ENCODE results near the gene PRKAA1. TPM values are rescaled to one million over a fixed set of nuclear protein-coding genes. Genes with fewer than 3 reads are reported as not detected.
"Not testable (repeated sequence)": the region's sequence is repeated elsewhere in the genome, so short reads cannot be mapped to it uniquely, and the experiment has no call there.

Gene PRKAA1
- total RNA-seq, 1 donor, result 132 TPM

- H3K4me3 ChIP-seq (ENCODE audit: low read depth, low read length), result no peak overlapping the region
- no peak for TF ChIP-seq CTCF (IDR thresholded peaks at IDR 0.05; ENCODE audit: insufficient read depth, low read depth, low read length)
- DNase-seq (ENCODE audit: low read depth), result no peak
These were observed 78.1 kb downstream of the PRKAA1 start for GRCh38 chr5:40720069-40720468.

- H3K4me3 ChIP-seq (ENCODE audit: low read depth, low read length), result no peak overlapping the region
- DNase-seq (ENCODE audit: low read depth), result peak; percentile 43
- TF ChIP-seq CTCF (IDR thresholded peaks at IDR 0.05; ENCODE audit: insufficient read depth, low read depth, low read length), result no peak
These were observed 80.9 kb downstream of the PRKAA1 start for GRCh38 chr5:40717281-40717680.

- no peak overlapping the region for H3K4me3 ChIP-seq (ENCODE audit: low read depth, low read length)
- DNase-seq (ENCODE audit: low read depth), result no peak
- no peak for TF ChIP-seq CTCF (IDR thresholded peaks at IDR 0.05; ENCODE audit: insufficient read depth, low read depth, low read length)
These were observed 81.6 kb downstream of the PRKAA1 start for GRCh38 chr5:40716590-40716989.

- TF ChIP-seq CTCF (IDR thresholded peaks at IDR 0.05; ENCODE audit: insufficient read depth, low read depth, low read length), result no peak
- DNase-seq (ENCODE audit: low read depth), result no peak
- H3K4me3 ChIP-seq (ENCODE audit: low read depth, low read length), result no peak overlapping the region
These were observed 82.2 kb downstream of the PRKAA1 start for GRCh38 chr5:40716000-40716399.

- no peak for TF ChIP-seq CTCF (IDR thresholded peaks at IDR 0.05; ENCODE audit: insufficient read depth, low read depth, low read length)
- no peak for DNase-seq (ENCODE audit: low read depth)
- no peak overlapping the region for H3K4me3 ChIP-seq (ENCODE audit: low read depth, low read length)
These were observed 84.2 kb downstream of the PRKAA1 start for GRCh38 chr5:40714001-40714400.

DNA sequence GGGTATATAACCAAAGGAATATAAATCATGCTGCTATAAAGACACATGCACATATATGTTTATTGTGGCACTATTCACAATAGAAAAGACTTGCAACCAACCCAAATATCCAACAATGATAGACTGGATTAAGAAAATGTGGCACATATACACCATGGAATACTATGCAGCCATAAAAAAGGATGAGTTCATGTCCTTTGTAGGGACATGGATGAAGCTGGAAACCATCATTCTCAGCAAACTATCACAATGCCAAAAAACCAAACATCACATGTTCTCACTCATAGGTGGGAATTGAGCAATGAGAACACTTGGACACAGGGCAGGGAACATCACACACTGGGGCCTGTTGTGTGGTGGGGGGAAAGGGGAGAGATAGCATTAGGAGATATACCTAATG lies 87.6 kb downstream of the PRKAA1 start:
- H3K4me3 ChIP-seq (ENCODE audit: low read depth, low read length); DNase-seq (ENCODE audit: low read depth): not testable (repeated sequence)

Small RNA genes within 50 kb of the gene (small RNA-seq; reads per million reads assigned to genes)
- not detected for gene RF00191
- 5.7 reads per million, percentile 84 among the genes with 10 or more reads in this experiment for gene SNORD72

Other genes starting within 250 kb of the PRKAA1 start
- gene PTGER4, start 118.5 kb downstream of the PRKAA1 start, total RNA-seq, result 4.3 and 8.7 TPM in 2 replicates
- 12.2 and 18.6 TPM in 2 replicates for gene TTC33, start 42.4 kb downstream of the PRKAA1 start, total RNA-seq
- 247 and 971 TPM in 2 replicates for gene RPL37, start 36.8 kb upstream of the PRKAA1 start, total RNA-seq
- 8.7 and 11.7 TPM in 2 replicates for gene CARD6, start 43.0 kb upstream of the PRKAA1 start, total RNA-seq
- under 0.01 TPM in 1 of 2 replicates, not detected in the other for gene C7, start 111.1 kb upstream of the PRKAA1 start, total RNA-seq

Data from fibroblast of villous mesenchyme (primary cell).